ENCODE data around the gene SLC22A23.

SLC22A23 gene

DNA sequence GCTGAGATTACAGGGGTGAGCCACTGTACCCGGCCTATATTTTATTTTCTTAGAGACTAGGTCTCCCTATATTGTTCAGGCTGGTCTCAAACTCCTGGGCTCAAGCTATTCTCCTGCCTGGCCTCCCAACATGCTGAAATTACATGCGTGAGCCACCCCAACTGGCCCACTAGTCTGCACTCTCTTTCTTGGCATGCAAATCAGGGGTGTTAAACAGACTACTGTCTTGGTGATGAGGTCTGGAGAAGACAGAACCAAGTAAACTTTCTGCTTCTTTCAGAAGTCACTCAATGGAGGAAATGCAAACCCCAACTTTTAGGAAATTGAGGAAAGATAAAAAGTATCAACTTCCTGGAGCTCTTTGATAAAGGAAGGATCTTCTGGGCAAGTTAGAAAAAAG is 221.4 kb downstream of the SLC22A23 start:
- FAIRE-seq = no peak

DNA sequence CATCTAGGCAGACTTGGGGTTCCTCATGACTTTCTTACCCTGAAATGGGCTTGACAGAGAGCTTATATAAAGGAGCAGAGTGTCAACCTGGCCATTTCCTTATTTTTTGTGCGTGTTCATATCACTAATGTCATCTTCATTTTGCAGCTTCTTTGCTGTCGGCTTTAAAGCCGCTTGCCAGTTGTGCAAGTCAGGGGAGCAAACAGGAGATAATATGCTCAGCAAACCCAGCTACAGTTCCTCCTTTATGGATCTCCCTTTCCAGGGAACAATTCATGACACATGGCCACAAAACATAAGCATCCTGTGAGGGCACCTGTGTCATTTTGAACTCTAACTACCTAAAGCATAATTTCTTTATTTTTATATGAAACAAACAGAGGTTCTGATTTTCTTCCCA is 222.9 kb downstream of the SLC22A23 start:
- no peak for FAIRE-seq

DNA sequence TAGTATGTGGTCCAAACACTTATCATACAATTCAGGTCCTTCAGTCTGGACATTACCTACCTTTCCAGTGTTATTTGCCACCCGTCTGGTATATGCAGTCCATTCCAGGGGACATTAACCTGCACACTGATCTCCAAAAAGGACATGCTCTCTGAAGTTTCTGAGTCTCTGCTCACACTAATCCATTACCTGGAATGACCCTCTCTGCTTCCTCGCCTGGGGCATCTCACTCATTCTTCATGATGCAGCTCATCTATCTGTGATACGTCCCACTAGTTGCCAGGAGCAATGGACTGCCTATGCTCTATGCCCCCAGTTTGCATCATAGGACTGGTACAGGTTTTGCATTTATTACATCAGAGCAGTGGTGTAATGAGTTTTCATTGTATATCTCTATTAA is 223.5 kb downstream of the SLC22A23 start:
- no peak for FAIRE-seq

DNA sequence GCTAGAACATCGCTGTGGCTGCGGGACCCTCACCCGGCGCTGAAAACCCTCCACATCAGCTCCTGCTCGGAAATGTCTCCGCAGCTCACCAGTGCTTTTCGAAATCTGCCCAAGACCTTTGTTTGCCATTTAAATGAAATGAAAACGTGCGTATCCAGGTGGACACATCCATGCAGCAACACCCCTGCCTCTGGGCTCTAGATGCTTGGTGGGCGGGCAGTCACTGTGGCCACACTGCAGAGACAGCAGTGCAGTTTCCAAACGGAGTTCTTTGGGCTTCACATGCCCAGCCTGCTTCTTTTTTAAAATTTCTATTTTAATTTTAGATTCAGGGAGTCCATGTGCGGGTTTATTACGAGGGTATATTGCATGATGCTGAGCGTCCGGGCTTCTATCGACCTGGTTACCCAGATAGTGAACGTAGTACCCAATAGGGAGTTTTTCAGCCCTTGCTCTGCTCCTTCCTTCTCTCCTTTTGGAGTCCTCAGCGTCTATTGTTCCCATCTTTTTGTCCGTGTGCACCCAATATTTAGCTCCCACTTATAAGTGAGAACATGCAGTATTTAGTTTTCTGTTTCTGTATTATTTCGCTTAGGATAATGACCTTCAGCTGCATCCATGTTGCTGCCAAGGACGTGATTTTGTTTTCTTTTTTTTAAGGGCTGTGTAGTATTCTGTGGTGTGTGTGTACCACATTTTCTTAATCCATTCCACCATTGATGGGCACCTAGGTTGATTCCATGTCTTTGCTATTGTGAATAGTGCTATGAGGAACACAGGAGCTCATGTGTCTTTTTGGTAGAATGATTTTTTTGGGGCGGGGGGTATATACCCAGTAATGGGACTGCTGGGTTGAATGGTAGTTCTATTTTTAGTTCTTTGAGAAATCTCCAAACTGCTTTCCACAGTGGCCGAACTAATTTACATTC is 224.6 kb downstream of the SLC22A23 start:
- no peak for FAIRE-seq

DNA sequence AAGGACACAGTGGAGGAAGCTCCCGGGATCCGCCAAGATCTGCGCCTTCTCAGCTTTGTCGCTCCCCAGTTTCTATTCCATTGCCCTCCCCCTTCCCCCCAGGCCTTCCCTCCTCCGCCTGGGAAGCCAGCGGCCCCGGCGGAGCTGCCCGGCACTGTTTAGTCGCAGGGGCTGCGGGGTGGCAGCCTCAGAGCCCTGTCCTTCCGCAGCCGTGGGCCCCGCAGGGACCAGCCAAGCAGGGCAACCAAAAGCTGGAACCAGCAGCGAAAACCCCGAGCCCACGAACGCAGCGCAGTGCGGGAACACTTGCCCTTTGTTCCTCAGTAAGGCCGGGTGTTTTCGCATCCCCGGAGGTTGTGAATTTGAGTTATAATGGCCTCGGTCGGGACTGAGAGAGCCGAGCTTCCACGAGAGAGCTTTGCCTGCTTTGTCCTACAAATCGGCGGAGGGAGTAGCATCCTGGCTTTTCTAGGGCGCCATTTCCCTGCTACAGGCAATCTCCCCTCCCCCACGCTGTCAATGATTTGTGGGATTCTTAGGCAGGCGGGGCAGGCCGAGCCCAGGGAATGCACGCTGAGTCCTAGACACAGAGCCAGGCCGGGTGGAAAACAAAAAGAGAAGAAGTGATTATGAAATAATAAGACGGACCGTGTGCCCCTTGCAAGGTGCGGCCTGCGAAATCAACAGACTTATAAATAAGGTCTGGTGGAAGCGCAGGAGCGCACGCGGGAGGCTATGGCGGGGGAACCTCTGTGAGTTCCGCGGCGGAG is 225.4 kb downstream of the SLC22A23 start:
- FAIRE-seq = no peak

DNA sequence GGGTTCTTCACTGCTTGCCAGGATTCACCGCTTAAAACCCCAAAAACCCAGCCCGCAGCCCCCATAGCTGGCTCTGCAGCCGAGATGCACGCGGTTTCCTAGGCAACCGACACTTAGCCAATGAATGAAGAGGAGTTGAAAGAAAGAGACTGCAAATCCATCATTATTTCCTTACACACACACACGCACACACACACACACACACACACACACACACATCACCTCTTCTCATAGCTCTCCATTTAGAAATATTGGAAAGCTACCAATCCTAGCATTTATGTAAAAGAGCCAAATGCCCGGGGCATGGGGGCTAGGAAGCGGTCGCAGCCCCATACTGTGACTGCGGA is 226.0 kb downstream of the SLC22A23 start:
- FAIRE-seq = no peak

DNA sequence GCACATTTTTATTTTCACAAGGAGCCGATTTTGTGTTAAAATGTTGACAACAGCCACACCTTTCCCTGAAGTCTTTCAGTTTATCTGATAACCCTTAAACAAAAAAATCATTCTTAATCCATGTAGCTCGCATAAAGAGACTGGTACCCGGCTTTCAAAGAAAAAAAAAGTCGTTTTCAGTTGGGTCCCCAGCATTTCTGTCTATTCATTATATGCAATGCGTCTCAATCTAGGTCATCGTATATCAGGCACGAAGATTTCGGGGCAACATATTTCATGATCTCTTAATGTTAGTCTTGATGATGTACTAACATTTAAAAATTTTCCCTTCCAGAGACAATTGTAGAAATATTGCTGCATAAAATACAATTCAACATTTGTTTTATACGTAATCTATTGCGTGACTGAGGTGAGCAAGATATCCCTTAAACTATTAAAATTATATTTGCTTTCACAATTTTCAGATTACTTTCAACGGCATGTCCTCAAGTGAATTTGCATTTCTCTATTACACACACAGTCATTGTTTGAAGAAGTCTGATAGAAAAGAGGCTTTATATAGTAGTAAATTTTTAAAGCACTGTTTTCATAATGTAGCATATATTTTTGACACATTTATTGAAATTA is 226.5 kb downstream of the SLC22A23 start:
- no peak for FAIRE-seq

DNA sequence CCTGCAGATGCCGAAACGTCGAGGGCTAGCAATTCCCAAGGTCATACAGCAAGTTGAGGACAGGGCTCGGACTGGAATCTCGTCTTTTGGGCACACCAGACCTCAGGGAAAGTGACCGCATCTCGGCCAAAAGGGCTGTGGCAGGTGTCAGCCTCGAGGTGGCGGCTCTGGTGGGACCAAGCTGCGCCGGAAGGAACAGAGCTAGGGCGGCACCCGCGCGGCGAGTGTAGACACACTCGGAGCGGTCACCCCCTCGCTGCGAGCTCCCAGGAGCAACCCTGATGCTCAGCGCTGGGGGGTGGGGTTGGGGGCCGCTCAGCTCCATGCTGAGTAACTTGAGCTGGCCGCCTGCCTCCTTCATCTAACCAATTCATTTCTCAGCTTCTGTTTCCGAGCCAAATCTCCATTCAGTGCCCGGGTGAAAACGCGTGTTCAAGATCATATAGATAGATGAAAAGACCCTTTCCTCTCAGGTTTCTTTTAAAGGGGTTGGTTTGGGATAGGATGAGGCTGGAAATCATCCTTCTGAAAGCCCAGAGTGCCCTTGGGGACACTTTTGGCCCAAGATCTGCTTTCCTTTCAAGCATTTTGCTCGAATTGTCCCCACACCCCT is 227.2 kb downstream of the SLC22A23 start:
- FAIRE-seq = no peak

DNA sequence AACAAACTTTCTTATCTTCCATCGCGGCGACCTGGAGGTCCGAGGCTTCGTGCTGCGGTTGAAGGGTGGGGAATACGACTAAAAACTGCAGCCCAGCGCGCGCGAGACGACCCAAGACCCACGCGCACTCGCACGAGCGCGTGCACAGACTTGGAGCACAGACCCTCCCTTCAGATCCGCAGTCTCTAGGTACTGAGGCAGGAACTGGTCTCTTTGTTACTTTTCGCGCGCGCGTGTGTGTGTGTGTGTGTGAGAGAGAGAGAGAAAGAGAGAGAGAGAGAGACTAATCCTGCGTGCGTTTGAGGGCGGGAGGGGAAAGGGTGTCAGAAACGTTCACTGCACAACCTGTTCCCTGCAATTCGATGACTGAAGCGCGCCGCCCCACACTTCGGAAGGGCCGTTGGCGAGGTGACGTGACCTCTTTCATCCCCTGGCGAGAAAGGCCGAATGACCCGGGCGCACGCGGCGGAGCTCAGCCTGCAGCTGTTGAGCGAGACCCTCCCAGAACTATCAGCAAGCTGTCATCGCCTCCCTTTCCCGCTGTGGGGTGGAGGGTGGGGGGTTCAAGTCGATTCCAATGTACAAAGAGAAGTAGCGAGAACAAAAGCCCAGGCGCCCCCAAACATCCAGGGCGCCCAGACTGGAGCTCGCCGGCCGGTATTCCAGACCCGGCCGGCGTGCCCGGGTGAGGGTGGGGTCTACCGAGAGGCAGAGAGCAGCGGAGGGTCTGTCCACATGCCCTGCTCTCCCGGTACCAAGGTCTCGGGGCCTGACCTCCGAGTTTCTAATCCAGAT is 227.9 kb downstream of the SLC22A23 start:
- FAIRE-seq = no peak

DNA sequence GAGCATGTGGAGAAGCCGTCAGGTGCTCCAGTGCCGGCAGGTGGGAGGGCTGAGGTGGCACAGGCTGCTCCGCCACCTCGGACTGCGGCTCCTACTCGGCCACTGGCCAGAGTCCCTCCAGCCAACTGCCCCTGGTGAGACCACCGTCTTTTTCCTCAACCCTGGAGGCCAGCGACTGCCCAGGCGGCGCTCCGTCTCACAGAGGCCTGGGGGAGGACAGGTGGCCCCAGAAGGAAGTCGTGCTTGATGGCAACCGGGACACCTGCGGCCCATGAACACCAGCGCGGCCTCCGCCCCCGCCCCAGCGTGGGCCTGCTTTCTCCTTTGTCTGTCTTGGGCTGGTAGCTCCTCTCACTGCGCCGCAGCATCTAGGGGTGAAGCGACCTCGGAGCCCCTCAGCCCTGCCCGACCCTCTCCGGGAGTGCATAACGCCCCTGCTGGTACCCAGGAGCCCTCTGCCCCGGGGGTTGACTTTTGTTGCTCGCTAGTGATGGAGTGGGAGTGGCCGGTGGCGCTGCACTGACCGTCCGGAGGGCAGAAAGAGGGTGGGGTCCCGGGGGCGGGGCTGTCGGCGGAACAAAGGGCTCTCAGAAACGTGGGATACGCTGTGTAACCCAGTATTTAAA is 228.7 kb downstream of the SLC22A23 start:
- FAIRE-seq = no peak

DNA sequence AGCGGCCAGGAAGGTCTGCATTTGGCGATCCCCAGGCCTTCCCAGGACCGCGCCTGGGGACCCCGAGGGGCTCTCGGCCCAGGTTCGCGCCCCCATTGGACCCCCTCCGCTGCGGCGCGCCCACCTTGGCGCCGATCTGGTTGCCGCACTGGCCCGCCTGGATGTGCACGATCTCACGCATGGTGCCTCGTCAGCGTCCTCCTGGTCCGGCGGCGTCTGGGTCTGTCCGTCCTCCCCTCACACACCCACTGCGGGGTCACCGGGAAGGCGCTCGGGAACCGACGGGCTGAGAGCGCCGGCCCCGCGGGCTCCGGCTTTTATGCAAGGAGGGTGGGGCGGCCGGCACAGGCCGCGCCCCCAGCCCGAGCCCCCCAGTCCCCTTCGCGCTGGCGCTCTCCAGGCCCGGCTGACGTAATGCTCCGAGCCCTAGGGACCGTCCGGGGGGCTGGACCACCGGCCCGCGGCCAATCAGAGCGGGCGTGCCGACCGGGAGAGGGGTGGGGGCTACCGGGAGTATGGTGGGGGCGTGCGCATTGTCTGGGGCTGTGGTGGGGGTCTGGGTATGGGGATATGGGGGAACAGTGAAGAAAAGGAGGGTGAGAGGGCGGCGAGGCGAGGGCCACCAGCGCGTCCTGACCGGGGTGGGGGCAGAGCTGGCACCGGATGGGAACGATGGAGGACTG is 229.3 kb downstream of the SLC22A23 start, which contains the start of gene TUBB2B:
Gene TUBB2B, minus strand, starts transcription at position 291 of the 683 bp plus-strand sequence. Its CDS starts 110 bp downstream, at position 181.
- FAIRE-seq = no peak

DNA sequence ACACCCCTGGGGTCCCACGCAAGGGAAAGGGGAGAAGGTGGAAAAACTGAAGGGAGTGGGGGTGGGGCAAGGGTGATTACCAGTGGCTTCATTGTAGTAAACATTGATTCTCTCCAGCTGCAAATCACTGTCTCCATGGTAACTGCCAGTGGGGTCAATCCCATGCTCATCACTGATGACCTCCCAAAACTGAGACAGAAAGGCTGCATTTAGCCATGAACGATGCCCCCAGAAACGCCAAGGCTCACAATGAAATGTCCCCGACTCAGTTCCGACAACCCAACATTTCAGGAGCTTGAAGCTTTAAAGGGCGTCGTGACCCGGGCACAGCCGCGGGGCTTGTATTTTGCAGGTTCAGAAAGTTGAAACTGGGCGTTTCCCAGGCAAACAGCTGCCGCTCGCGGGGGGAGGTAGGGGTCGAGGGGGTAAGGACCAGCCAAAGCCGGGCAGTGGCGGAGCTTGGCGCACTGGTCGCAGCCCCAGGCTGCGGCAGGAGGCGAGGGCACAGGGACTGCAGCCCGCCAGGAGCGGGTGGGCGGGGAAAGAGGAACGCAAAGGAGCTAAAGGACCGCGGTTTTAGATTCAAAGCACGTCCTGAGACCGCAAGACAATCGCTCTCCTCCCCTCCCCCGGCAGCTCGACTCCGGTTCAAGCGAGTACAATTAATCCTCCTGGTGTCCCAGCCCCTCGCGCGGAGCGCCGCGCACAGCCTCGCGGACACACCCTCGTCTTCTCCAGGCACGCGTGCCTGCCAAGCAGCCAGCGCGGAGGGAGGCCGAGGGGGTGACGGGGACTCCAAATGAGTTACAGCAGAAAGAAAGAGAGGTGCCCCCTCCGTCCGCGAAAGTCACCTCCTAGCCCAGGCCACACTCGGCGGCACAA is 230.1 kb downstream of the SLC22A23 start:
- no peak for FAIRE-seq

DNA sequence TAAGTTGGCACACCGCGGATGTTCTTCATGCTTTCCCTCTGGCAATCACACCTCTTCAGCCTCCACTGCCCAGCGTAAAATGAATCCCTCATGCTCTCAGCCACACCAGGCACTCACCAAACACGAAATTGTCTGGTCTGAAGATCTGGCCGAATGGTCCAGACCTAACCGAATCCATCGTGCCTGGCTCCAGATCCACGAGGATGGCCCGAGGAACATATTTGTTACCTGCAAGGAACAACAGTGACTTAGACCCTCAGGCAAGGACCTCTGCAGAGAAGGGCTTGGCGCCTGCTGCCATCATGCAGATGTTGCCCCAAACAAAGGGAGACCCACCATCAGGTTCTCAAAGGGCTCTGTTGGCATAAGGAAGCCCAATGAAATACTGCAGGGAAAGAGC is 230.8 kb downstream of the SLC22A23 start:
- FAIRE-seq = no peak

DNA sequence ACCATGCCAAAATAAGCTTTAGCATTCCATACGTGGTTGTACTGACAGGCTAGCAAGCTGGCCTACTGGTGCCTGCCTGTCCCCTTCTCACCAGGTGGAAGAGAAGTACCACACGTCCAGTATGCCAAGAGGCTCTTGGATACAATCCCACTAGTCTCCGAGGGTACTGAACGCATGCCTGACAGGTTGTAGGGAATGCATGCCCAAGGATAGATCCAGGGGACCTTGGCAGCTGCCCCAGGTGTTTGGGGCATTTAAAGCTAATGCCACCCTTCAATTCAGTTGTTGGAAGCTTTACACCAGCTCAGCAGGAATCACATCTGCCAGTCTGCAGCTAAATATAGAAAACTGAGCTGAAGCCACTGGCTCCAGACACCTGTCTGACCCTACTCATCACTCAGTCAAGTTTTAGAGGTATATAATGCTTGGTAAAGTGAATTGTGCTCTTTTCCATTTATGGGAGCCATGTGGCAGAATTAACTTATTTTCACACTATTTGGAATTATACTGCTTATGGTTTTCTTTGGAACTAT is 234.3 kb downstream of the SLC22A23 start:
- no peak for FAIRE-seq

DNA sequence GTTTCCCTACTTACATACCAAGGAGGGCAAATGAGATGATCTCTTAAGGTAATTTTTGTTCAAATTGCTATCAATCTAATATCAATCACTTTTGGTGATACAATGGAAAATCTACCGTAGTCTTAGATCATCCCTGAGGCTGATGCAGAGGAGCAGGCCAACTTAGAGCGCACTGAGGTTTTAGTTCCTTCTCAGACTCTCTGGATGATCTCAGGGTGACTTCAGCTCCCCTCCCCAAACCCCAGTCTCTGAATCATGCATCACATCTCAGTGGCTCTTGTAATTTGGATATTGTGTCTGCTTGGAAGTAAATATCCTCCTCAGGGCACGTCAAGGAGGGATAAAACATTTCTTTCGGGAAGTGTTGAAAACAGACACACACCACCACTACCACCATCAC is 235.3 kb downstream of the SLC22A23 start:
- no peak for FAIRE-seq

DNA sequence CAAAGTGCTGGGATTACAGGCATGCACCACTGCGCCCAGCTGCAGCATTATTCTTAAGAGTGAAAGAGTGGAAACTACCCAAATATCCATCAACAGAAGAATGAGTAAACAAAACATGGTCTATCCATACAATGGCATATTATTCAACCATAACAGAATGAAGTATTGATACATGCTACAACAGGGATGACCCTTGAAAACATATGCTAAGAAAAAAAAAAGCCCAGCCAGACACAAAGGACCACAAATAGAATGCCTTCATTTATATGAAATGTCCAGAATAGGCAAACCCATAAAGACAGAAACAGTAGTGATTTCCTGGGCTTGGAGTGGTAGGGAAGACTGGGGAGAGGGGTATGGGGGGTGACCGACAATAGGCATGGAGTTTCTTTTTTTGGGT is 236.5 kb downstream of the SLC22A23 start:
- FAIRE-seq = no peak
